Neural cell (in vitro differentiated cells): Measurements from ENCODE around the gene MROH2A. TPM values are rescaled to one million over a fixed set of nuclear protein-coding genes. Genes with fewer than 3 reads are reported as not detected.

ENCODE experiments used
- H2AFZ ChIP-seq: fragments of 200-600, 300-800 bp; sonication (generic), shearing (Covaris generic); 2 replicates; pipeline ENCODE4 v1.6.0; 2014; ENCODE audit warnings: low read depth, mild to moderate bottlenecking, antibody characterized with exemption, low read length, moderate library complexity
- H3F3A ChIP-seq: fragments of 200-600 bp; shearing (Covaris generic); 2 replicates; pipeline ENCODE4 v1.6.1; 2016; ENCODE audit warnings: mild to moderate bottlenecking, moderate library complexity, mixed read lengths, antibody characterized with exemption, low read length; ENCODE audit not compliant: insufficient read depth, poor library complexity, severe bottlenecking
- H3K27ac ChIP-seq: fragments of 200-600, 300-800 bp; sonication (generic), shearing (Covaris generic); 2 replicates; pipeline ENCODE4 v1.5.1; 2014; ENCODE audit warnings: mild to moderate bottlenecking, low read length, moderate library complexity
- H3K27me3 ChIP-seq: fragments of 300-800, 200-600 bp; sonication (generic), shearing (Covaris generic); 2 replicates; pipeline ENCODE4 v1.6.0; 2014; ENCODE audit warnings: mild to moderate bottlenecking, low read depth, low read length, moderate library complexity; ENCODE audit not compliant: insufficient read depth
- H3K36me3 ChIP-seq: fragments of 300-800, 200-600 bp; sonication (generic), shearing (Covaris generic); 2 replicates; pipeline ENCODE4 v1.5.1; 2014; ENCODE audit warnings: mild to moderate bottlenecking, antibody characterized with exemption, low read length, moderate library complexity; ENCODE audit not compliant: insufficient read depth
- H3K4me2 ChIP-seq: fragments of 300-800, 200-600 bp; sonication (generic), shearing (Covaris generic); 2 replicates; pipeline ENCODE4 v1.6.0; 2014; ENCODE audit warnings: mild to moderate bottlenecking, low read length
- H3K4me3 ChIP-seq: fragments of 300-800, 200-600 bp; sonication (generic), shearing (Covaris generic); 2 replicates; pipeline ENCODE4 v1.5.1; 2014; ENCODE audit warnings: mild to moderate bottlenecking, low read length, moderate library complexity
- H3K79me2 ChIP-seq: fragments of 200-600 bp; shearing (Covaris generic); replicated peaks from 2 replicates; pipeline ENCODE4 v1.6.0; 2014; ENCODE audit warnings: mild to moderate bottlenecking, low read length, moderate library complexity; ENCODE audit not compliant: insufficient read depth
- H3K9ac ChIP-seq: fragments of 300-800, 200-600 bp; sonication (generic), shearing (Covaris generic); 2 replicates; pipeline ENCODE4 v1.6.1; 2016; ENCODE audit warnings: mild to moderate bottlenecking, low read length, mixed read lengths
- H3K9me2 ChIP-seq: fragments of 200-600 bp; shearing (Covaris generic); 2 replicates; pipeline ENCODE4 v1.6.1; 2016; ENCODE audit warnings: mild to moderate bottlenecking, low read length, mixed read lengths; ENCODE audit not compliant: insufficient read depth
- H3K9me3 ChIP-seq: fragments of 200-600, 300-800 bp; sonication (generic), shearing (Covaris generic); 2 replicates; pipeline ENCODE4 v1.6.1; 2016; ENCODE audit warnings: mild to moderate bottlenecking, mixed run types, low read length, moderate library complexity, mixed read lengths
- H4K20me1 ChIP-seq: fragments of 200-600 bp; shearing (Covaris generic); 2 replicates; pipeline ENCODE4 v1.6.1; 2016; ENCODE audit warnings: mild to moderate bottlenecking, mixed run types; ENCODE audit not compliant: insufficient read depth
- CTCF ChIP-seq: fragments of 450-650 bp; IDR thresholded peaks from 2 replicates; pipeline ENCODE4 v1.5.1; 2014; ENCODE audit warnings: antibody characterized with exemption, mild to moderate bottlenecking, moderate library complexity; ENCODE audit not compliant: poor library complexity, severe bottlenecking
- EP300 ChIP-seq: fragments of 450-650 bp; conservative IDR thresholded peaks from 2 replicates; pipeline ENCODE4 v1.6.1; 2014; ENCODE audit warnings: antibody characterized with exemption, mild to moderate bottlenecking, moderate library complexity; ENCODE audit not compliant: poor library complexity, severe bottlenecking
- EZH2 ChIP-seq: fragments of 200-600, 300-800 bp; shearing (Covaris generic), sonication (generic); IDR thresholded peaks from 2 replicates; pipeline ENCODE4 v1.6.1; 2014; ENCODE audit warnings: antibody characterized with exemption, low read length, borderline replicate concordance, mild to moderate bottlenecking; ENCODE audit not compliant: insufficient read depth, poor library complexity, severe bottlenecking
- MXI1 ChIP-seq: fragments of 450-650 bp; conservative IDR thresholded peaks from 2 replicates; pipeline ENCODE4 v1.6.1; 2014; ENCODE audit warnings: antibody characterized with exemption, mild to moderate bottlenecking; ENCODE audit not compliant: poor library complexity, severe bottlenecking
- POLR2AphosphoS5 ChIP-seq: IDR thresholded peaks from 2 replicates; pipeline ENCODE4 v1.6.1; 2012
- RAD21 ChIP-seq: fragments of 450-650 bp; conservative IDR thresholded peaks from 2 replicates; pipeline ENCODE4 v1.6.1; 2014; ENCODE audit warnings: antibody characterized with exemption, mild to moderate bottlenecking, moderate library complexity
- REST ChIP-seq: IDR thresholded peaks from 2 replicates; pipeline ENCODE4 v1.6.1; 2012; ENCODE audit warnings: borderline replicate concordance
- SMC3 ChIP-seq: fragments of 450-650 bp; conservative IDR thresholded peaks from 2 replicates; pipeline ENCODE4 v1.6.1; 2014; ENCODE audit warnings: antibody characterized with exemption, mild to moderate bottlenecking, moderate library complexity; ENCODE audit not compliant: poor library complexity
- TAF1 ChIP-seq: IDR thresholded peaks from 2 replicates; pipeline ENCODE4 v1.6.1; 2012; ENCODE audit warnings: low read depth
- polyA plus RNA-seq: library from polyadenylated mRNA; depleted of rRNA; stranded (reverse); fragments of >200 nt; gene quantifications from 2 replicates; pipeline ENCODE4 v1.2.3, GENCODE V29; 2014

Gene MROH2A
- polyA plus RNA-seq, 1 donor from 2014 or later: not detected

DNA sequence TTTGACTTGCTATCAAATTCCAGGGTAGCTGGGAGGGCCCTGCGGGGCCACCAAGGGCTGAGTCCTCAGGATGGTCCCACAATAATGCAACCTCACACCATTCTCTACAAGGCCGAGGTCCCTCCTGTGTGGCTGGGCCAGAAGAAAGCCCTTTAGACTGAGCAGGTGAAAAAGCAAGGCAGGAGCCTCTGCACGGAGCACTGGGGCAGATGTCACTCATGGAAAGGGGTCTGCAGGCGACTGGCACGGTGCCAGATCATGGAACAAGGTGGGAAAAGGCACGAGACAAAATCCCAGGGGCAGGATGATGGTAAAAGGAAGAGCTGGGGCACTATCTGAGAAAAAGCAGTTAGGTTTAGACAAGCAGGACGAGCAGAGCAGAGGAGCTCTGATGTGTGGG is 60.1 kb downstream of the MROH2A start:
- Histone ChIP-seq H3K79me2 (peaks cover 4% of the 10 kb centered on the region), H4K20me1 (no peaks in the 10 kb centered on the region), H2AFZ (no peak overlapping the region), H3K9me2 (no peaks in the 10 kb centered on the region), H3K9me3 (no peaks in the 10 kb centered on the region), H3K27ac (no peak overlapping the region), H3K4me2 (no peak overlapping the region), H3K27me3 (no peaks in the 10 kb centered on the region), H3F3A (no peaks in the 10 kb centered on the region), H3K36me3 (no peaks in the 10 kb centered on the region), H3K9ac (no peak overlapping the region), H3K4me3 (no peak overlapping the region)
- TF ChIP-seq EZH2: no peak
- TF ChIP-seq CTCF: no peak
- TF ChIP-seq TAF1: no peak
- no peak for TF ChIP-seq RAD21
- TF ChIP-seq EP300: no peak
- no peak for TF ChIP-seq POLR2AphosphoS5
- TF ChIP-seq REST: no peak
- no peak for TF ChIP-seq SMC3
- no peak for TF ChIP-seq MXI1

DNA sequence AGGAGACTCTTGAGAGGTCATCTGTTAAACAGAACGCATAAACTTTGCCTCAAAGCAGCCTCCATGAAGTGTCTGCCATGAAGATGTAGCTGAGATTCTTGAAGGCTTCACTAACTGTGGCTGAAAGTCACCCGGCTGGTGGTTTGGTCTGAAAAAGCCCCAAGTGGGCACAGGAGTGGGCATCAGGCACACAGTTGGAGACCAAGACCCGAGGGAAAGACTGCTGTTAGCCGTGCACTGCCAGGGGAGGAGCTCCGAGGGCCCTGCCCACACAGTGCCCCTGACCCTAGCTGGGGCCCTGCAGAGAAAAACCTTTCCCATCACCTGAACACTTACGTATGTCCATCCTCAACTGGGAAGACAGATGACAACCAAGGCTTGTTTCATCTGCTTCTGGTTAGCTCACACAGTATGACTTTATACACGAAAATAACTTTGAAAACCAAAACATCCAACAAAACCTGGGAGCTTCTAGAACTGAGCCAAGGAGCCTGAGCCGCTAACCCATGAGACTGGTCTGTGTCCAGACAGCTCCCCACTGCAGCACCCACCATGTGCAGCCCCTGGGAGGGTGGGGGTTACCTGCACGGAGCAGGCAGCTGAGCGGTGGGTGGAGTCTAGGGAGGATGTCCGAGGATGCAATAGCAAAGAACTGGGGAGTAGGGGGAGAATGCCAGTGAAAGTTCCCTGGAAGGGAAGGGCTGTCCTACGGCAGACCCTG is 60.8 kb downstream of the MROH2A start:
- peaks cover 4% of the 10 kb centered on the region for H3K79me2 ChIP-seq
- H4K20me1 ChIP-seq: no peaks in the 10 kb centered on the region
- H3K27ac ChIP-seq: no peak overlapping the region
- no peaks in the 10 kb centered on the region for H3K36me3 ChIP-seq
- no peak overlapping the region for H3K4me2 ChIP-seq
- no peak overlapping the region for H3K9ac ChIP-seq
- TF ChIP-seq MXI1 (no peak), POLR2AphosphoS5 (no peak), TAF1 (no peak), CTCF (no peak)
- H3K9me2 ChIP-seq: no peaks in the 10 kb centered on the region
- no peaks in the 10 kb centered on the region for H3K27me3 ChIP-seq
- no peak overlapping the region for H2AFZ ChIP-seq
- no peaks in the 10 kb centered on the region for H3K9me3 ChIP-seq
- no peak overlapping the region for H3K4me3 ChIP-seq
- no peaks in the 10 kb centered on the region for H3F3A ChIP-seq
